ENCODE results near the gene ARL6IP5.

DNA sequence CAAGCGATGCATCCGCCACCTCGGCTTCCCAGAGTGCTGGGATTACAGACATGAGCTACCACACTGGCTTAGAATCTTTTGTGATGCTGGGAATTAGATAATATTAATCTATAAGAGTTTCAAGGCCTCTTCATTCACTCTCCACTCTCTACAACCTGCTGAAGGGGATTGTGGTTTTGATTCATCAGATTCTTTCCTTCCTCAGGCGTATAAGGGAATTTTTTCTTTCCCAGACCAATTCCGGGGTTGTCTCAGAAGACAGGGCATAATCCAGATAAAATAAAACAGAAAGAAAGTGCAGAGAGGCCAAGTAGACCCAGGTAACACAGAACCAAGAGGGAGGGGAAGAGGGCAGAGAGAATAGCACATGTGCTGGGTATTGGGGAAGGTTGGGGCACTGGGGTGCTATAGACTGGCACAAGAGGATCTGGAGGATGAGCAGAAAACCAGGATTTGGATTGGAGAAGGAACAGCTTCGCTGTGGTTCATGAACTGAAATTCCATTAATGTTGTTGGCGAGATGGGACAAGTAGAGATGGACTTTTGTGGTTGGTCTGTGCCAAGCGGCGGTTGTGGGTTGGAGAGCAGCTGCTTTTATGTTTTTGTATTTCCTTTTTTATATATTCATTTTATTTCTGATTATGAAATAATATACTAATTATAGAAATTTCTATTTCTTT, 12.8 kb downstream of the ARL6IP5 start:
- no peak for TF ChIP-seq EZH2 (IDR thresholded peaks at IDR 0.05; ENCODE audit: low read length, unreplicated experiment)
- TF ChIP-seq, protein P1, sequence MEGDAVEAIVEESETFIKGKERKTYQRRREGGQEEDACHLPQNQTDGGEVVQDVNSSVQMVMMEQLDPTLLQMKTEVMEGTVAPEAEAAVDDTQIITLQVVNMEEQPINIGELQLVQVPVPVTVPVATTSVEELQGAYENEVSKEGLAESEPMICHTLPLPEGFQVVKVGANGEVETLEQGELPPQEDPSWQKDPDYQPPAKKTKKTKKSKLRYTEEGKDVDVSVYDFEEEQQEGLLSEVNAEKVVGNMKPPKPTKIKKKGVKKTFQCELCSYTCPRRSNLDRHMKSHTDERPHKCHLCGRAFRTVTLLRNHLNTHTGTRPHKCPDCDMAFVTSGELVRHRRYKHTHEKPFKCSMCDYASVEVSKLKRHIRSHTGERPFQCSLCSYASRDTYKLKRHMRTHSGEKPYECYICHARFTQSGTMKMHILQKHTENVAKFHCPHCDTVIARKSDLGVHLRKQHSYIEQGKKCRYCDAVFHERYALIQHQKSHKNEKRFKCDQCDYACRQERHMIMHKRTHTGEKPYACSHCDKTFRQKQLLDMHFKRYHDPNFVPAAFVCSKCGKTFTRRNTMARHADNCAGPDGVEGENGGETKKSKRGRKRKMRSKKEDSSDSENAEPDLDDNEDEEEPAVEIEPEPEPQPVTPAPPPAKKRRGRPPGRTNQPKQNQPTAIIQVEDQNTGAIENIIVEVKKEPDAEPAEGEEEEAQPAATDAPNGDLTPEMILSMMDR (conservative IDR thresholded peaks at IDR 0.05; ENCODE audit: low read depth, low read length): no peak
- TF ChIP-seq EZH2phosphoT487 (IDR thresholded peaks at IDR 0.05; ENCODE audit: borderline replicate concordance, low read length): no peak

Measured in PC-3 (cell line).